GM21367 (cell line): Measurements from ENCODE around the gene NOS1AP.

Experiments used
- ATAC-seq: cut with Tn5 transposase; IDR thresholded peaks from one replicate; pipeline ENCODE4 v1.9.1; 2021; ENCODE audit not compliant: unreplicated experiment

NOS1AP gene

GRCh38 chr1:162360237-162360873, 290.9 kb downstream of the NOS1AP start:
- ATAC-seq, result no peak

DNA sequence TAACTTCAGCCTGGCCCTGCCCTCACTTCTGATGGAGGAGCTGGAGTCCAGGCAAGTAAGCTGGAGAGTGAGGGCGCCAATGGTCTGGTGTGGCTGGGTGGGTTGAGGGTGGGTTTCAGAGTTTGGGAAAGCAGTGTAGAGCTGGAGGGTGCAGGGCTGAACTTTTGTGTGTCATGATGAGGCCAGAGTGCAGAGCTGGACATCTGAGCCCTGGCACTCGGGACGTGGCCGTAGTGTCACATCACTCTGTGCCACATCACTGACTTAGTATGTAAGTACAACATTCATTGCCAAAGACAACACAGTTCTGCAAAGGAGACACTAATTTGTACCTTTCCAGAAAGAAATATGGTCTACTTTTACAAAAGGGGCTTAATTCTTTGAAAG, 291.4 kb downstream of the NOS1AP start:
- no peak for ATAC-seq

GRCh38 chr1:162361349-162361748, 291.9 kb downstream of the NOS1AP start:
- no peak for ATAC-seq

DNA sequence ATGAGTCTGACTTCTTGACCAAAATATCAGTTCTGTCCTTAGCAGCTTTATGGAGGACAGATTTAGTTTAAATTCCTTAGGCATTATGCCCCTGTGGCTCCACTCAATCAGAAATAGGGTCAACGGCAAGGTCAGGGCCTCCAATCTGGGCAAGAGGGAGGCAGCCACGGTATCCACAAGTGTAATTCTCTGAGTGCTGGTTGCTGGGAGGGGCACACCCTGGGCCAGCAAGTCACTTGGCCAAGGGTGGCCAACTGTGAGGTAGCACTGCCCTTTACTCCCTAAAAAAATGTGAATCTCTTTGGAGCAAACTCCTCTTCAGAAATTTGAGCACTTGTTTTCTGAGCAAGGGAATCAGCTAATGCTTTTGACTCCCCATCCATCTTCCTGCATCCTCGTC, 294.3 kb downstream of the NOS1AP start:
- no peak for ATAC-seq

GRCh38 chr1:162364498-162364897, 295.0 kb downstream of the NOS1AP start:
- ATAC-seq, result no peak

DNA sequence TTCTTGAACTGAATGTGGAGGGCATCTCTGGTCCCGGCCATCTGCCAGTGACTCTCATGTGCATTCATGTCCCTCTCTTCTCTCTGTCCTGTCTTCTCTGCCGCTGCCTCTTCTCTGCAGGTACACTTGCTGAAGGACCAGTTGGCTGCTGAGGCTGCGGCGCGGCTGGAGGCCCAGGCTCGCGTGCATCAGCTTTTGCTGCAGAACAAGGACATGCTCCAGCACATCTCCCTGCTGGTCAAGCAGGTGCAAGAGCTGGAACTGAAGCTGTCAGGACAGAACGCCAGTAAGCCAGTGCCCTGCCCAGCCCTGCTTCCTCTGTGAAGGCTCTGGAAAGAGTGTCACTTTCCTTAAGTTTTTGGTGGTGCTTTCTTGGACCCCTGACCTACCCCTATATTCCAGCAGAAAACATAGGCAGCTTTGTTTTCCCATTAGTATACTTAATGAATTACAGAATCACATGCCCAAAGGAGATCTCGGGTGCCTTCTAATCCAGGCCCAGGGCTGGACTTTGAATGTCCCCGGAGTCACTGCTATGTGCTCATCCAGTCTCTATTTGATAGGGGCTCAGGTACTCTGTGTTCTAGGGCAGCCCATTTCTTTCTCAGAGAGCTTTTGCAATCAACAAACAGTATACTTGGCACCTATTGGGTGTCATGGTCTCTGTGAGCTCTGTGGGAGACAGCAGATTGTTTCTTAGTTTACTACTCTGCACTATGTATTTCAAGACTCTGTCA, 296.0 kb downstream of the NOS1AP start:
- no peak for ATAC-seq

GRCh38 chr1:162366149-162366548, 296.7 kb downstream of the NOS1AP start:
- no peak for ATAC-seq

GRCh38 chr1:162366671-162367070, 297.2 kb downstream of the NOS1AP start:
- no peak for ATAC-seq

DNA sequence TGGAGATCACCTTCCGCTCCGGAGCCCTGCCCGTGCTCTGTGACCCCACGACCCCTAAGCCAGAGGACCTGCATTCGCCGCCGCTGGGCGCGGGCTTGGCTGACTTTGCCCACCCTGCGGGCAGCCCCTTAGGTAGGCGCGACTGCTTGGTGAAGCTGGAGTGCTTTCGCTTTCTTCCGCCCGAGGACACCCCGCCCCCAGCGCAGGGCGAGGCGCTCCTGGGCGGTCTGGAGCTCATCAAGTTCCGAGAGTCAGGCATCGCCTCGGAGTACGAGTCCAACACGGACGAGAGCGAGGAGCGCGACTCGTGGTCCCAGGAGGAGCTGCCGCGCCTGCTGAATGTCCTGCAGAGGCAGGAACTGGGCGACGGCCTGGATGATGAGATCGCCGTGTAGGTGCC, 297.6 kb downstream of the NOS1AP start:
- ATAC-seq, result no peak

GRCh38 chr1:162367772-162368171, 298.3 kb downstream of the NOS1AP start:
- ATAC-seq, result no peak

DNA sequence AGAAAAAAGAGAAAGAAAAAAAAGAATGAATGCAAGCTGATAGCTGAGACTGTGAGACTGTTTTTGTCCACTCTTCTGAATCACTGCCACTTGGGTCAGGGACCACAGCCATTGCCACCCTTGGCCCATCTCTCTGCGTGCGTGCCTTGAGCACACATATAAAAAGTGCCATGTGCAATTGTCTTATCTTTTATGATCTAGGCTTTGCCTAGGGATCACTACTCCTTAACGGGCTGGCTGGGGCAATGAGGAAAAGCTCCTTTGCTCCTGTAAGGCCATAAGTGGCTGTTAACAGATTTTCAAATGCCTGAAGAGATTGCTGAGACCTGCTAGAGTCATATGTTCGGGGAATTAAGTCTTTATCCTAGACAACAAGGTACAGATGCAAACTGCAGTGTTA, 299.0 kb downstream of the NOS1AP start:
- no peak for ATAC-seq

- no peak for ATAC-seq
Observed at GRCh38 chr1:162369571-162369970, 300.1 kb downstream of the NOS1AP start.

DNA sequence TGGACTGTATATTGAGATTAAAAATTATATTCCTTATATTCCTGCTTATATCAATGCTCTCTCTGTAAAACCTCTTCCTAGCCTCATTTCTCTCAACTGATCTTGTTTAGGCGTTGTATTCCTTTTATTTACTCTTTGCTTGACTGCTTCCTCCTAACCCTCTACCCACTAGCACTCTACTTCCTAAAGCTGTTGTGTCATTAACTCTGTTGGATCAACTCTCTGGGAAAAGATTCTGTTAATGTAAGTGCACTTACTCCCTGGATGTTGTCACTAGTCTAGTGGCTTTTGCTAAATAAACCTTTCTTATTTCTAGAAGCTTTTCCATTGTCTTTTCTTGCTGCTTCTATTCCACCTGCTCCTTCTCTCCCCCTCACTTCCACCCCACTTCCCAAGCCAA, 300.7 kb downstream of the NOS1AP start:
- no peak for ATAC-seq

GRCh38 chr1:162370721-162371120, 301.2 kb downstream of the NOS1AP start:
- ATAC-seq, result no peak

DNA sequence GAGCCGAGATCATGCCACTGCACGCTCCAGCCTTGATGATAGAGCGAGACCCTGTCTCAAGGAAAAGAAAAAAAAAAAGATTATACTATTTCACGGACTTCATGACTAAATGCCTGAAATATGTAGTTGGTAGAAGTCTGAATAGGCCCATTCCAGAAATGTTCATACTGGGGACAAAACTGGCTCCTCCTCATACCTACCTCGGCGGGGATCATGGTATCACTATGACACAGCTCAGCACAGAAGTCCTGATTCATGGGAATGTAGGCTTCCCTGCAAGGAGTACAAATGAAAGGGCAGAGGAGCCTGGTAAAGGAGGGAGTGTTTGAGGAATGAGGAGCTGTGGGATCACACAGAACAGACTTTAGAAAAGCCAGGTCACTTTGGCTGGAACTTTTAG, 302.1 kb downstream of the NOS1AP start:
- ATAC-seq, result no peak

- no peak for ATAC-seq
Observed at GRCh38 chr1:162372159-162373071, 302.9 kb downstream of the NOS1AP start.

DNA sequence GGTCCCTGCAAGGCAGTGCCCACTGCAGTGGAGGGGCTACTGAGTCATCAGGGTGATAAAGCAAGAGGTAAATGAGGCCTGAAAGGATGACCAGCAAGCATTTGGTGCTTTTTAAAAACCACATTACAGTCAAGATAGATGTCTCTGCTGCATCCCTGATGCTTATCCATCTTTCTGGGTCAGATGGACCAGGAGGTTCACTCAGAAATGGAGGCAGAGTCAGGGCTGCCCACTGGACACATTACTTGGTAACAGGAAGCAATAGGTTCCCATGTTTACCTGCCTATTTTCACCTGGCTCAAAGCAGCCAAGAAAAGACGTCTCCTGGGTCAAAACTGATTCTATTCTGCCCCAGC, 303.6 kb downstream of the NOS1AP start:
- no peak for ATAC-seq

- no peak for ATAC-seq
Observed at GRCh38 chr1:162373541-162374260, 304.2 kb downstream of the NOS1AP start.

DNA sequence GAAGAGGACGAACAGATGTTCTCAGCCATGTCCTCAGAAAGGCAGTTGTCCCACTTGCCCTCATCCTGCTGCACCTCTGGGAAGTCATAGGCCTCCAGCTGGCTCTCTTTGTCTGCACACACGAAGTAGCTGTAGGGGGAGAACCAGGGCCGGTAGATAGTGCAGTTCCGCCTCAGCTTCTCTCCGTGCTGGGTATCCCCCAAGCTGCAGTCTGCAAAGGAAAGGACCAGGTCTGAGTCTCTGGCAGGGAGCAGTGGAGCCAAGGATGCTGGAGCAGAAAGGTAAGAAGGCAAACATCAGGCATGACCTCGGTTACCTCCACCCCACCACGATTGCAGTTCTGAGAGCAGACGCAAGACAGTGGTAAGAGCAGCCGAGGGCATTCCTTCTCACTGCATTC, 304.9 kb downstream of the NOS1AP start:
- no peak for ATAC-seq

- no peak for ATAC-seq
Observed at GRCh38 chr1:162375463-162375862, 306.0 kb downstream of the NOS1AP start.

GRCh38 chr1:162376691-162377090, 307.2 kb downstream of the NOS1AP start, which contains the start of gene SPATA46:
Gene SPATA46, minus strand, starts transcription at chr1:162376854. Its CDS starts 64 bp downstream, at chr1:162376790.
- no peak for ATAC-seq
